HepG2 (cell line): ENCODE measurements around the gene EPB42. TPM values are rescaled to one million over a fixed set of nuclear protein-coding genes. Genes with fewer than 3 reads are reported as not detected.

Source experiments
- BHLHE40 ChIP-seq: IDR thresholded peaks from 2 replicates; pipeline ENCODE4 v1.6.1; 2011; ENCODE audit warnings: low read length, improper control_type of control experiment
- CREM ChIP-seq, 2 experiments: sonication (generic) in 1 of 2; formaldehyde crosslinking in 1 of 2; IDR thresholded peaks; 2 replicates each; pipeline versions ENCODE4 v1.4.0 to v1.6.1; 2016 to 2020; ENCODE audit warnings: antibody characterized with exemption in 1 of 2, mild to moderate bottlenecking in 1 of 2, missing genetic modification reagents in 1 of 2
- ERF ChIP-seq: IDR thresholded peaks from 2 replicates; pipeline ENCODE4 v1.6.1; 2018; ENCODE audit warnings: missing biosample characterization, missing genetic modification reagents
- HNF1A ChIP-seq, 2 experiments: sonication (generic) in 1 of 2; formaldehyde crosslinking in 1 of 2; IDR thresholded peaks; 2 replicates each; pipeline versions ENCODE4 v1.4.0 to v1.6.1; 2016 to 2020; ENCODE audit warnings: borderline replicate concordance in 1 of 2, low read depth in 1 of 2, mild to moderate bottlenecking in 1 of 2, missing genetic modification reagents in 1 of 2
- HNF4G ChIP-seq, 2 experiments: sonication (generic) in 1 of 2; formaldehyde crosslinking in 1 of 2; IDR thresholded peaks; 2 replicates each; pipeline versions ENCODE4 v1.4.0 to v1.6.1; 2011 to 2020; ENCODE audit warnings: borderline replicate concordance in 2 of 2, low read depth in 2 of 2, mild to moderate bottlenecking in 2 of 2, low read length in 1 of 2, missing genetic modification reagents in 1 of 2, moderate library complexity in 1 of 2
- HNRNPUL1 ChIP-seq: fragments of 200-400 bp; formaldehyde crosslinking; IDR thresholded peaks from 2 replicates; pipeline ENCODE4 v1.6.1; 2017; ENCODE audit warnings: low read depth, mild to moderate bottlenecking, low read length, moderate library complexity
- KAT8 ChIP-seq: IDR thresholded peaks from 2 replicates; pipeline ENCODE4 v1.6.1; 2016; ENCODE audit warnings: missing genetic modification reagents, missing compliant biosample characterization
- MED8 ChIP-seq: sonication (generic); formaldehyde crosslinking; IDR thresholded peaks from 2 replicates; pipeline ENCODE4 v1.8.1; 2023; ENCODE audit warnings: mild to moderate bottlenecking, missing genetic modification reagents; ENCODE audit not compliant: insufficient replicate concordance
- MYPOP ChIP-seq: sonication (generic); formaldehyde crosslinking; IDR thresholded peaks from 2 replicates; pipeline ENCODE4 v1.8.1; 2023; ENCODE audit warnings: mild to moderate bottlenecking, moderate library complexity, missing genetic modification reagents
- SRSF4 ChIP-seq: fragments of 200-400 bp; formaldehyde crosslinking; IDR thresholded peaks from one replicate; pipeline ENCODE4 v1.6.1; 2018; ENCODE audit warnings: mild to moderate bottlenecking, low read depth, low read length, moderate library complexity; ENCODE audit not compliant: poor library complexity, severe bottlenecking
- THRA ChIP-seq: sonication (generic); formaldehyde crosslinking; IDR thresholded peaks from 2 replicates; pipeline ENCODE4 v1.4.0; 2020; ENCODE audit warnings: missing genetic modification reagents, borderline replicate concordance
- ZNF260 ChIP-seq: sonication (generic); formaldehyde crosslinking; IDR thresholded peaks from 2 replicates; pipeline ENCODE4 v1.4.0; 2020; ENCODE audit warnings: missing genetic modification reagents, low read depth, mild to moderate bottlenecking, borderline replicate concordance
- ZNF354B ChIP-seq: sonication (generic); formaldehyde crosslinking; IDR thresholded peaks from 2 replicates; pipeline ENCODE4 v1.8.0; 2022; ENCODE audit warnings: mild to moderate bottlenecking, missing genetic modification reagents
- ZNF670 ChIP-seq: sonication (generic); formaldehyde crosslinking; IDR thresholded peaks from 2 replicates; pipeline ENCODE4 v1.8.0; 2022; ENCODE audit warnings: mild to moderate bottlenecking, missing genetic modification reagents, borderline replicate concordance
- polyA plus RNA-seq, 8 experiments: library from polyadenylated mRNA; depleted of rRNA in 3 of 8; stranded (reverse) in 7 of 8; unstranded in 1 of 8; fragments of >200 nt; fragmentation: Illumina TruSeq in 4 of 8; extraction: Trizol in 4 of 8; gene quantifications; 2 replicates each; pipeline versions ENCODE4 v1.2.1 to v1.2.3, GENCODE V29; 2011 to 2016; ENCODE audit warnings: low read depth in 4 of 8, missing spikeins in 1 of 8, mixed read lengths in 1 of 8; ENCODE audit not compliant: insufficient read depth in 1 of 8
- total RNA-seq, 5 experiments: library from RNA; depleted of rRNA; stranded (reverse); fragments of >200 nt; fragmentation: Illumina TruSeq; extraction: Trizol; gene quantifications; 2 replicates each; pipeline ENCODE4 v1.2.3, GENCODE V29; 2016; ENCODE audit warnings: low read depth in 1 of 5
- TF ChIP-seq, protein P1 (sequence below): sonication (generic); formaldehyde crosslinking; conservative IDR thresholded peaks from 2 replicates; pipeline ENCODE4 v1.4.0; 2020; ENCODE audit warnings: missing genetic modification reagents
- TF ChIP-seq, protein P2 (sequence below): sonication (generic); IDR thresholded peaks from 2 replicates; pipeline ENCODE4 v1.6.1; 2016; ENCODE audit warnings: low read depth, borderline replicate concordance

Gene EPB42
- total and polyA plus RNA-seq, 2 of the 13 experiments (the other 11 are each of a cell fraction or from before 2014, with no cell fraction given): not detected

DNA sequence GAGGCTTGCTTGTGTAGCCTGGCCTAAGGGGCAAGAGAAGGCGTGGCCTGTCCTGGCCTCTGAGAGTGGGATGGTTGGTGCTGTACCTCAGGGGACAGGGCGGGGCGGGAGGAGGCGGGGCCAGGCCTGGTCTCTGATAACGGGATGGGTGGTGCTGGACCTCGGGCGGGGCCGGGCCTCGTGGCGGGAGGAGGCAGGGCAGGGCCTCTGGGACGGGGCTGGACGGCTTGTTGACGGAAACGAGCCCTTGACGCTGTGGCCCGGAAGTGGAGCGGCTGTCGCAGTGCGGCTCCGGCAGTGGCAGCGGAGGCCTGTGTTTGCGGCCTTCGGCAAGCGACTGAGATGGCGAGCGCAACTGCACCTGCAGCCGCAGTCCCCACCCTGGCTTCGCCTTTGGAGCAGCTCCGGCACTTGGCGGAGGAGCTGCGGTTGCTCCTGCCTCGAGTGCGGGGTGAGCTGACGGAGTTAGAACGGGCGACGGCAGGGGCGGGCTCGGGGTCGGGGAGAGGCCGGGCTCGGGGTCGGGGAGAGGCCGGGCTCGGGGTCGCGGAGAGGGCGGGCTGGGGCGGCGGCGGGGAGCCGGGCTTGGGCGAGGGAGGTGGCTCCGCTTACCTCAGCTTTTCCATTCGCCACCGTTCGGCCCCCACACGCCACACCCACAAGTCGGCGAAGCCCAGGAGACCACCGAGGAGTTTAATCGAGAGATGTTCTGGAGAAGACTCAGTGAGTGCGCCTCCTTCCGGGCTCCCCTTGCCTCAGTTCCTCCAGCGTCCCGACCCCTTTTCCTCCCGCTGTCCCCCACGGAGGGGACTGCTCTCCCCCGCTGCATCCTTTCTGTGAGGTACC lies 35.4 kb downstream of the EPB42 start, which contains the start of gene CCNDBP1 (continued):
- no peak for TF ChIP-seq HNF4G (IDR thresholded peaks at IDR 0.05; ENCODE audit: borderline replicate concordance, low read depth, low read length)
- TF ChIP-seq HNF4G (CRISPR knock-in tag; IDR thresholded peaks at IDR 0.05; ENCODE audit: borderline replicate concordance, low read depth): no peak
- no peak for TF ChIP-seq SRSF4
- TF ChIP-seq ERF: peak; percentile 79; the same call in 1 of the 2 replicates
- TF ChIP-seq CREM (IDR thresholded peaks at IDR 0.05): no peak
- no peak for TF ChIP-seq CREM (CRISPR knock-in tag; IDR thresholded peaks at IDR 0.05)
- peak; percentile 94 for TF ChIP-seq KAT8
- TF ChIP-seq, protein P1, sequence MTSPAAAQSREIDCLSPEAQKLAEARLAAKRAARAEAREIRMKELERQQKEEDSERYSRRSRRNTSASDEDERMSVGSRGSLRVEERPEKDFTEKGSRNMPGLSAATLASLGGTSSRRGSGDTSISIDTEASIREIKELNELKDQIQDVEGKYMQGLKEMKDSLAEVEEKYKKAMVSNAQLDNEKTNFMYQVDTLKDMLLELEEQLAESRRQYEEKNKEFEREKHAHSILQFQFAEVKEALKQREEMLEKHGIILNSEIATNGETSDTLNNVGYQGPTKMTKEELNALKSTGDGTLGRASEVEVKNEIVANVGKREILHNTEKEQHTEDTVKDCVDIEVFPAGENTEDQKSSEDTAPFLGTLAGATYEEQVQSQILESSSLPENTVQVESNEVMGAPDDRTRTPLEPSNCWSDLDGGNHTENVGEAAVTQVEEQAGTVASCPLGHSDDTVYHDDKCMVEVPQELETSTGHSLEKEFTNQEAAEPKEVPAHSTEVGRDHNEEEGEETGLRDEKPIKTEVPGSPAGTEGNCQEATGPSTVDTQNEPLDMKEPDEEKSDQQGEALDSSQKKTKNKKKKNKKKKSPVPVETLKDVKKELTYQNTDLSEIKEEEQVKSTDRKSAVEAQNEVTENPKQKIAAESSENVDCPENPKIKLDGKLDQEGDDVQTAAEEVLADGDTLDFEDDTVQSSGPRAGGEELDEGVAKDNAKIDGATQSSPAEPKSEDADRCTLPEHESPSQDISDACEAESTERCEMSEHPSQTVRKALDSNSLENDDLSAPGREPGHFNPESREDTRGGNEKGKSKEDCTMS: no peak
- no peak; the same call in 1 of the 2 replicates for TF ChIP-seq HNF1A (IDR thresholded peaks at IDR 0.05; ENCODE audit: low read depth)
- TF ChIP-seq HNF1A (CRISPR knock-in tag; IDR thresholded peaks at IDR 0.05; ENCODE audit: borderline replicate concordance): peak; percentile 48; the same call in 1 of the 2 replicates
- peak; percentile 71; the same call in 1 of the 2 replicates for TF ChIP-seq MYPOP (CRISPR knock-in tag)
- TF ChIP-seq MED8 (CRISPR knock-in tag): no peak
- peak; percentile 36; the same call in 1 of the 2 replicates for TF ChIP-seq THRA (CRISPR knock-in tag)
- no peak for TF ChIP-seq ZNF354B
- TF ChIP-seq, protein P2, sequence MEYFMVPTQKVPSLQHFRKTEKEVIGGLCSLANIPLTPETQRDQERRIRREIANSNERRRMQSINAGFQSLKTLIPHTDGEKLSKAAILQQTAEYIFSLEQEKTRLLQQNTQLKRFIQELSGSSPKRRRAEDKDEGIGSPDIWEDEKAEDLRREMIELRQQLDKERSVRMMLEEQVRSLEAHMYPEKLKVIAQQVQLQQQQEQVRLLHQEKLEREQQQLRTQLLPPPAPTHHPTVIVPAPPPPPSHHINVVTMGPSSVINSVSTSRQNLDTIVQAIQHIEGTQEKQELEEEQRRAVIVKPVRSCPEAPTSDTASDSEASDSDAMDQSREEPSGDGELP: peak; percentile 42; the same call in 1 of the 2 replicates
- TF ChIP-seq ZNF260 (CRISPR knock-in tag): no peak
- no peak; the same call in 1 of the 2 replicates for TF ChIP-seq HNRNPUL1
- TF ChIP-seq ZNF670 (CRISPR knock-in tag): no peak
- no peak for TF ChIP-seq BHLHE40
